ENCODE data around the gene SLC27A5. TPM values are rescaled to one million over a fixed set of nuclear protein-coding genes. Genes with fewer than 3 reads are reported as not detected.
A peak's percentile ranks its signal among the peaks of the same experiment; 100 is the strongest.

Gene SLC27A5
- total RNA-seq, 1 donor from 2014 or later: 14.8 TPM

DNA sequence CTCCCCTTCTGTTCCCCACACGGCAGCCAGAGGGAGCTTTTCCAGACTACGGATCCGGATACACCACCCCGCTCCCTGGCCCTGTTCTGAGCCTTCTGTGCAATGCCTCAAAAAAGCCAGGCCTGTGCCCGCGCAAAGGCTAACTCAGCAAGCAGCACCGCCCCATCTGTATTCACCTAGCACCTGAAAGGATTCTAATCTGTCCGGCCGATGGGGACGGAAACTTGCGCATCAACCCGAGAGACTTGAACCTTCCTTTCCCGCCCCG lies 7.2 kb upstream of the SLC27A5 start:
- peak; percentile 6 for DNase-seq (ENCODE audit: low read depth)
- H3K4me3 ChIP-seq (ENCODE audit: low read depth, low read length): peak overlapping the region; percentile 86
- TF ChIP-seq, protein P1, sequence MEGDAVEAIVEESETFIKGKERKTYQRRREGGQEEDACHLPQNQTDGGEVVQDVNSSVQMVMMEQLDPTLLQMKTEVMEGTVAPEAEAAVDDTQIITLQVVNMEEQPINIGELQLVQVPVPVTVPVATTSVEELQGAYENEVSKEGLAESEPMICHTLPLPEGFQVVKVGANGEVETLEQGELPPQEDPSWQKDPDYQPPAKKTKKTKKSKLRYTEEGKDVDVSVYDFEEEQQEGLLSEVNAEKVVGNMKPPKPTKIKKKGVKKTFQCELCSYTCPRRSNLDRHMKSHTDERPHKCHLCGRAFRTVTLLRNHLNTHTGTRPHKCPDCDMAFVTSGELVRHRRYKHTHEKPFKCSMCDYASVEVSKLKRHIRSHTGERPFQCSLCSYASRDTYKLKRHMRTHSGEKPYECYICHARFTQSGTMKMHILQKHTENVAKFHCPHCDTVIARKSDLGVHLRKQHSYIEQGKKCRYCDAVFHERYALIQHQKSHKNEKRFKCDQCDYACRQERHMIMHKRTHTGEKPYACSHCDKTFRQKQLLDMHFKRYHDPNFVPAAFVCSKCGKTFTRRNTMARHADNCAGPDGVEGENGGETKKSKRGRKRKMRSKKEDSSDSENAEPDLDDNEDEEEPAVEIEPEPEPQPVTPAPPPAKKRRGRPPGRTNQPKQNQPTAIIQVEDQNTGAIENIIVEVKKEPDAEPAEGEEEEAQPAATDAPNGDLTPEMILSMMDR (conservative IDR thresholded peaks at IDR 0.05; ENCODE audit: low read depth, low read length): peak; percentile 76

DNA sequence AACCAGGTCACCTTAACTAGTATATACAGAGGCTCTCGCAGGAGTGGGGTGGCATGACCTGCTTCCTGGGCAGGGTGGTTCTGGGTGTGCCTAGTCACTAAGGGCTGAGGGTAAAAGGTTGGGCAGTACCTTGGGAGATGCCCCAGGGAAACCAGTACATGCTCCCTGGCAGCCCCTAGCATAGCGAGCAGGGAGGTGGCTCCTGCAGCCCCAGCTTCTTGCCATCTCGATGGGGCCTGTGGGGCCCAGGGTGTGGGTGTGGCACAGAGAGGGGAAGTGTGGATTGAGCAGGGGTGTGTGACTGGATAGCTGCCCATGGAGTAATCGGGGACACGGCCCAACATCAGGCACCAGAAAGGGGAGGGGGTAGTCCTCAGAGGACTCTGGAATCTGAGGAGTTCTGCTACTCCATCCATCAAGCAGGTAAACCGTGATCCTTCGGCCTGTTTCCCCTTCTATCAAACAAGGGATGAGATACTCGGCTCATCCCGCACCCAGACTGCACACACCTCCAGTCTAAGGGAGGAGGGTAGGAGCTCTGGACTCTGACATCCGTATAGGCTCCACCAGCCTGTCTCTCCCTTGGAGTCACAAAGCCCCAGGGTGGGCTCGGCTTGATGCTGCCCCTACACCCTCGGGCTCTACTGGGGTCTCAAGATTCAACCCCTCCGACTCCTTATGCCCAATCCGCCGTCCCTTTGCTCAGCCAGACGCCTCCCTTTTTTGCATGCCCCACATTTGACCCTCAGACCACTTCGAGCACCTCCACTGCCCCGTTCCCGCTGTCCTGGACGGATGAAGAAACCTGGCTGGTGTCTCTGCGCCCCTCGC lies 6.7 kb upstream of the SLC27A5 start:
- TF ChIP-seq, protein P1 (conservative IDR thresholded peaks at IDR 0.05; ENCODE audit: low read depth, low read length): no peak
- DNase-seq (ENCODE audit: low read depth): no peak
- peak overlapping the region; percentile 86 for H3K4me3 ChIP-seq (ENCODE audit: low read depth, low read length)

DNA sequence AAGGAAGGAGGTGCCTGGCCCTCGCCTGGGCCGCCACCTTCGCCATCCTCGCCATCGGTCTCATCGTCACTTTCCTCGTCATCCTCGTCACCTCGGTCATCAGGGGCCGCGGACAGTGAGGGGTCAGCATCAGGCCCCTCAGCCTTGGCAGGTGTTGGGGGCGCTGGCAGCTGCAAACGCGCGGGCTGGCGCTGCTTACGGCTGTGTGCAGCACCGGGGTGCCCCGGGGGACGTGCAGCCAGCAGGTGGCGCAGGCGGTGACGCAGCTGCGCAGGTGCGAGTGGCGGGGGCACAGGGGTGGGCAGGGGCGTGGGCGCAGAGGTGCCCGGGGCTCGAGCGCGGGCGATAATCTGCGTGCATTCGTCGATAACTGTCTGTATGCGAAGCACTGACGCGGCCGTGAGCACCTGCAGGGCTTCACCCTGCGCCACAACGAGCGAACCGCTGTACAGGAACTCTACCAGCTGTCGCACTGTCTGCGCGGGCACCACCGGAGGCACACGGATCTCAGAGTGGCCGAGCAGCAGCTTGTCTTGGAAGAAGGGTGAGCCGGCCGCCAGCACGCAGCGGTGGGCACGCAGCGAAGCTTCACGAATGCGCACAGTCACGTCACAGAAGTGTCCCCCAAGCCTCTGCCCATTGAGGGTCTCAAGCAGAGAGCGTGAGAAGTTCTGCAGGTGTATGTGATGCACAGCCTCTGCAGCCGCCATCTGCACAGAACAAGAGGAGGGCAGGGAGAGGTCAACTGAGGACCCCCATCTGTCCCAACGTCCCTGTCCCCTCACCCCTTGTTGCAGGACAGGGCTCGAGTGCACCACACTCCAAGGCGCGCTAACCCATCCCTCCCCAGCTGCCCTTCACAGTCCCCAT lies 5.4 kb upstream of the SLC27A5 start:
- no peak overlapping the region for H3K4me3 ChIP-seq (ENCODE audit: low read depth, low read length)
- no peak for DNase-seq (ENCODE audit: low read depth)
- TF ChIP-seq, protein P1 (conservative IDR thresholded peaks at IDR 0.05; ENCODE audit: low read depth, low read length): no peak

DNA sequence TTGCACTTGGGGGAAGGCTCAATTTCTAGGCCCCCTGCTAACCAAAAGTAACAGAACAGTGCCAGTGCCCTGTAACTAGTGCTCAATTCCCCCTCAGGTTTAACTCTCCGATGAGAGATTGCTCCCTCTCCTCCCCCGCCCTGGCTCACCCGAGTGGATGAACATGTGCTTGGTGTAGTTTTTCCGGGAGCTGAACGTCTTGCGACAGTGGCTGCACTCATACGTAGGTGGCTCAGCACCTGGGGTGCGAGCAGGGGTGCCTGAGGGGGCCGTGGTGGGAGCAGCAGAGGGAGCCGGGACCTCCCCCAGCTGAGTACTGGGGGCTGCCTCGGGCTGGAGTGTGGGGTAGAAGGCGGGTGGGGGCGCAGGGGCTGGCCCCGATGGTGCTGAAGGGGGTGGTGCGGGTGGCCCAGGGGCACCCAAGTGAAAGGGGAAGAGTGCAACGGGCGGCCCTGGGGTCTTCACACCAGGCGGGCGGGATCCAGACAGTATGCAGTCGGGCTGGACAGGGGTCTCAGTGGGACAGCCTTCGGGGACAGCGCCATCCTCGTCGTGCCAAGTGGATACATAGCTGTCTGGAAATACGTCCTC lies 4.5 kb upstream of the SLC27A5 start:
- TF ChIP-seq, protein P1 (conservative IDR thresholded peaks at IDR 0.05; ENCODE audit: low read depth, low read length): no peak
- no peak for DNase-seq (ENCODE audit: low read depth)
- no peak overlapping the region for H3K4me3 ChIP-seq (ENCODE audit: low read depth, low read length)

DNA sequence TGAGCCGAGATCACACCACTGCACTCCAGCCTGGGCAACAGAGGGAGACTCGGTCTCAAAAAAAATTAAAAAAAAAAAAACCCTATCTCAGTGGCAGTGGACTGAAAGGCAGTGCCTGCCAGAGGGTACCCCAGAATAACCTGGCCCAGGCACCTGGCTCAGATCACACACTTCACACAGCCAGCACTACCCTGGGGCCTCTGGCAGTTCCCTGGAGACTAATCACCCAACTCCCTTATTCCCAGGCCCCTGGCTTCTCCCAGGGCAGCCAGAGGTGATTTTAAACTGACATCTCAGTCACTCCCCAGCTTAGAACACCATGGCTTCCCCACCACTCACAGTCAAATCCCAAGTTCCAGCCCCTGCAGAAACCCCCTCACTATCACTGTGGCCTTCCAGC lies 3.5 kb upstream of the SLC27A5 start:
- TF ChIP-seq, protein P1 (conservative IDR thresholded peaks at IDR 0.05; ENCODE audit: low read depth, low read length): no peak
- H3K4me3 ChIP-seq (ENCODE audit: low read depth, low read length): no peak overlapping the region
- DNase-seq (ENCODE audit: low read depth): no peak

DNA sequence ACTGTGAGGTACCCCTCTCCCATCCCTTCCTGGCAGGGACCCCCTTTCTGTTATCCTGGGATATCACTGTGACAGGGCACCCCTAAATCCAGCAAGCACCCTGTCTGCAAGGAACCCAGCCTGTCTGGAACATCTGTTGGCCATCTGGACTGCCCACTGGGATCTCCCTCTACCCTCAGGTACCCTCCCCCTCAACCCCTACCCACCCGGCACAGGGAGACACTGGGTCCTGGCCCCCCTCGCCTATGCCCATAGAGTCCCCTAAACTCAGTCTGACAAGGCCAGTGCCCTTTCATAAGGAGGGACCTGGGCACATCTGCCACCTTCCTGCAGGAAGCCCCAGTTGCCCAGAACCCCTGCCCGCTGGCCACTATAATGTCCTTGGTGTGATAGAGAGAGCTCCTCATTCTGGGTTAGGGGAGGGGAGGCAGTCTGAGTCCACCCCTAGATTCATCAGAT lies 2.8 kb upstream of the SLC27A5 start:
- DNase-seq (ENCODE audit: low read depth): no peak
- H3K4me3 ChIP-seq (ENCODE audit: low read depth, low read length): peak overlapping the region; percentile 66
- TF ChIP-seq, protein P1 (conservative IDR thresholded peaks at IDR 0.05; ENCODE audit: low read depth, low read length): no peak
